ENCODE data around the gene PNPLA8. TPM values are rescaled to one million over a fixed set of nuclear protein-coding genes. Genes with fewer than 3 reads are reported as not detected.

PNPLA8 gene
- polyA plus RNA-seq, 3 donors: 10.2 to 80.0 (median 55.5) TPM

DNA sequence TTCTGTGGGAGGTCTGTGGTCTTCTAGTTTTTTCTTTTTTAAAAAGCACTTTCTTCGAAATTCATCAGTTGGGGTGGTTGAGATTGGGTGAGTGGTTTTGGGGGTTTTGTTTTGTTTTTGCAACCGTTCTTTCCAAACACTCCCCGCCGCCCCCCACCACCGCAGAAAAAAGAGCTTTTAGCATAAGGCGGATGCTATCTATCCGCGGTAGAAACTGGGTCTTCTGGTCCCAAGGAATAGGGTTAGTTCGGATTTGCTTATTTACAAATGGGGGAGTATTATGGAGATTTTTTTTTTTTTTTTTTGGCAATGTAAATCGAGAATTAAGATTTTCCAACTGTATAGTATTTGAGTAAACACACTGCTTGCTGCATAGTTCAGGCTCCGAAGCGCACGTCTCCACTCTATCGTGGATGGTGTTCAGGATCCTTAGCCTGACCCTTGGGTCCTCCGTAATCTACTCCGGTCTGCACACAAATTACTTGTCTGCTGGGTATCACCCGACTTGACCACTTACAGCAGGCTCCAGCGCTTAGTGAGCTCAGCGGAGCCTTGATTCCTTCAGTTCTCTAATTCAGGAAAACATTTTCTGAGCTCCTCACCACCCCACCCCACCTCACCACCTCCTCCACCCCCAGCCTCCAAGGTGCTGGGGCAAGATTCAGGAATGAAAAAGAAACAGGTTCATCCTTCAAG is 68.9 kb downstream of the PNPLA8 start:
- H3K9me3 Mint-ChIP-seq: peaks cover 0 to 4% (median 2%) of the 10 kb centered on the region in 7 donors
- peak overlapping the region; percentile 1 to 74 for H3K4me3 Mint-ChIP-seq
- Histone ChIP-seq H3K9ac (ENCODE audit: insufficient read depth, low read length, poor library complexity, severe bottlenecking) (no peak overlapping the region), H3K4me3 (replicated peaks in 1 of 3; ENCODE audit: low read depth in 2 of 3, low read length in 3 of 3) (no peak overlapping the region), H4K20me1 (ENCODE audit: insufficient read depth, low read length) (no peaks in the 10 kb centered on the region), H3K27ac (ENCODE audit: low read depth in 1 of 2, low read length in 2 of 2) (no peak overlapping the region), H2AFZ (ENCODE audit: insufficient read depth, low read depth, low read length, poor library complexity, severe bottlenecking) (no peak overlapping the region), H3K36me3 (replicated peaks in 1 of 2; ENCODE audit: control insufficient read depth in 1 of 2, insufficient read depth in 2 of 2, low read length in 2 of 2) (no peaks in the 10 kb centered on the region), H3K4me2 (replicated peaks; ENCODE audit: extremely low read depth, low read length, poor library complexity, severe bottlenecking) (no peak overlapping the region), H3K27me3 (ENCODE audit: control insufficient read depth in 2 of 2, insufficient read depth in 2 of 2, low read length in 2 of 2) (peaks cover 65 to 81% of the 10 kb centered on the region in 2 donors), H3K79me2 (ENCODE audit: insufficient read depth, low read length) (no peaks in the 10 kb centered on the region), H3K4me1 (ENCODE audit: control insufficient read depth in 1 of 2, insufficient read depth in 2 of 2, low read length in 2 of 2) (peaks cover 7 to 17% of the 10 kb centered on the region in 2 donors), H3K9me3 (replicated peaks in 1 of 2; ENCODE audit: control insufficient read depth in 1 of 2, insufficient read depth in 1 of 2, low read length in 2 of 2) (peaks cover 0 to 19% of the 10 kb centered on the region in 2 donors)
- peaks cover 0 to 3% of the 10 kb centered on the region in 2 donors for H3K36me3 Mint-ChIP-seq
- H3K27me3 Mint-ChIP-seq (ENCODE audit: low read depth in 3 of 3): peaks cover 69 to 89% (median 79%) of the 10 kb centered on the region in 3 donors
- 14% methylated on average over 9 of the region's 19 CpGs for WGBS (ENCODE audit: insufficient coverage)
- no peak for TF ChIP-seq CTCF (IDR thresholded peaks at IDR 0.05)
- no peak overlapping the region for H3K27ac Mint-ChIP-seq
- intact Hi-C loops (cut with micrococcal nuclease): no loop called here
- H3K4me1 Mint-ChIP-seq: peaks cover 8% of the 10 kb centered on the region
- no peak for DNase-seq

DNA sequence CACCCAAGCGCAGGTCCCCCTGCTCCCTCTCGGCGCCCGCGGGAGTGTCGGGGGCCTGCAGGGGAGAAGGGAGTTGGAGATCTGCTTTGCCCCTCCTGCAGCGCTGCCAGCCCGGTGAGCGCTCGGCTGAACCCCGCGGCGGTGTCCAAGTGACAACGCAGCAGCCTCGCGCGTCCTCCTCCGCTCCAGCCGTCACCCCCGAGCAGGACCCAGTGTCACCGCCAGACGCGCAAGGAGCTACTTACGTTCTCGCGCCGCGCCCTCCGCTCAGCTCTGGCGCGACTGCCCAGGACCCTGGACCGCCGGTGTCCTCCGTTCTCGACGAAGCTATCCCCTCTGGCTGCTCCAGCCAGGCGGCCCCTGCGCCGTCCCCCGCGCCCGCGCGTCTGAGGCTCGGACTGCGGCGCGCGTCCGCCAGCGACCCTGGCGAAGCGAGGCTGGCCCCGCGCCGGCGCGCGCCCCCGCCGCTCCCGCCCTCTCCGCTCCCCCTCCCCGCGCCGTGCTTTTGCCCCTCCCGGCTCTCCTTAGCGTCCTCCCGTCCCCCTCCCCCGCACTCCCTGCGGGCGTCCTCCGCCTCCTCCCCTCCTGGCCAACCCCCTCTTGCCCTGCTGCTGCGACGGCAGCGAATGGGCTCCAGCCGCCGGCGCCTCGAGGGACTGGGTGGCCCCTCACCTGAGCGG is 69.8 kb downstream of the PNPLA8 start, which contains the start of gene NRCAM:
Gene NRCAM, minus strand, starts transcription at position 439 of the 680 bp plus-strand sequence. CDS start 216,372 bp downstream, outside the sequence.
- no peaks in the 10 kb centered on the region for H4K20me1 ChIP-seq (ENCODE audit: insufficient read depth, low read length)
- H2AFZ ChIP-seq (ENCODE audit: insufficient read depth, low read depth, low read length, poor library complexity, severe bottlenecking): peak within 1 kb of the TSS; percentile 47
- intact Hi-C loops (cut with micrococcal nuclease): no loop called here
- DNase-seq: no peak
- Mint-ChIP-seq H3K36me3 (peaks cover 0 to 3% of the 10 kb centered on the region in 2 donors), H3K4me3 (peak within 1 kb of the TSS; percentile 28 to 77), H3K27ac (no peak within 1 kb of the TSS), H3K4me1 (peaks cover 8% of the 10 kb centered on the region), H3K27me3 (ENCODE audit: low read depth in 3 of 3) (peaks cover 76 to 92% (median 85%) of the 10 kb centered on the region in 3 donors), H3K9me3 (peaks cover 0 to 4% (median 2%) of the 10 kb centered on the region in 7 donors)
- H3K9ac ChIP-seq (ENCODE audit: insufficient read depth, low read length, poor library complexity, severe bottlenecking): no peak within 1 kb of the TSS
- H3K9me3 ChIP-seq (replicated peaks in 1 of 2; ENCODE audit: control insufficient read depth in 1 of 2, insufficient read depth in 1 of 2, low read length in 2 of 2): peaks cover 0 to 19% of the 10 kb centered on the region in 2 donors
- no peak for TF ChIP-seq CTCF (IDR thresholded peaks at IDR 0.05)
- peaks cover 7 to 17% of the 10 kb centered on the region in 2 donors for H3K4me1 ChIP-seq (ENCODE audit: control insufficient read depth in 1 of 2, insufficient read depth in 2 of 2, low read length in 2 of 2)
- no peaks in the 10 kb centered on the region for H3K36me3 ChIP-seq (replicated peaks in 1 of 2; ENCODE audit: control insufficient read depth in 1 of 2, insufficient read depth in 2 of 2, low read length in 2 of 2)
- H3K79me2 ChIP-seq (ENCODE audit: insufficient read depth, low read length): no peaks in the 10 kb centered on the region
- peak within 1 kb of the TSS; percentile 50 for H3K4me2 ChIP-seq (replicated peaks; ENCODE audit: extremely low read depth, low read length, poor library complexity, severe bottlenecking)
- H3K27ac ChIP-seq (ENCODE audit: low read depth in 1 of 2, low read length in 2 of 2): no peak within 1 kb of the TSS
- peaks cover 63 to 88% of the 10 kb centered on the region in 2 donors for H3K27me3 ChIP-seq (ENCODE audit: control insufficient read depth in 2 of 2, insufficient read depth in 2 of 2, low read length in 2 of 2)
- WGBS (ENCODE audit: insufficient coverage): under 1% methylated on average over 69 of the region's 81 CpGs
- H3K4me3 ChIP-seq (replicated peaks in 1 of 3; ENCODE audit: low read depth in 2 of 3, low read length in 3 of 3): peak within 1 kb of the TSS in 1 of 3 experiments; percentile 36
